ENCODE measurements around the gene CDH23.
"Not testable (repeated sequence)": the region's sequence is repeated elsewhere in the genome, so short reads cannot be mapped to it uniquely, and the experiment has no call there.

CDH23 gene

DNA sequence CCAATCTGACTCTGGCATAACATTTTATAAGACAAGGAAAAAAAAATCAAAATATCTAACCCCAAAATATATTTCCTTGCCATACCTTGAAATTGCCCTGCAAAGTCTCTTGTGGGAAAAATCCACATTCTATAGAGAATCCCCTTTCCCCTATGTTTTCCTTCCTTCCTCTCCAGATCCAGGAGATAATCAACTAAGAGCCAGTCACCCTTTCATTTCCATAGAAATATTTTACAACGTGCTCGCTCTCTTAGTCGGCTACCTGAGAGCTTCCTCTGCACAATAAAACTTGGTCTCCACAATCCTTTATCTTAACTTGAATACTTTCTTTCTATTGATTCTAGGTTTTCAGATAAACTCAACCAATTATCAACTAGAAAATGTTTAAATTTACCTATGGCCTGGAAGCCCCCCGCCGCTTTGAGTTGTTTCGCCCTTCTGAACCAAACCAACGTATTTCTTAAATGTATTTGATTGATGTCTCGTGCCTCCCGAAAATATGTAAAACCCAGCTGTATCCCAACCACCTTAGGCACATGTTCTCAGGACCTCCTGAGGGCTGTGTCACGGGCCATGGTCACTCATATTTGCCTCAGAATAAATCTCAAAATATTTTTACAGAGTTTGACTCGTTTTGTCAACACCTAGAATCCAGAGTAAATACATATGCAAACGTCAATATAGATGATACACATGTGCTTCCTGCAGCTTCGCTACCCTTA is 453.5 kb downstream of the CDH23 start:
- TF ChIP-seq, protein P1, sequence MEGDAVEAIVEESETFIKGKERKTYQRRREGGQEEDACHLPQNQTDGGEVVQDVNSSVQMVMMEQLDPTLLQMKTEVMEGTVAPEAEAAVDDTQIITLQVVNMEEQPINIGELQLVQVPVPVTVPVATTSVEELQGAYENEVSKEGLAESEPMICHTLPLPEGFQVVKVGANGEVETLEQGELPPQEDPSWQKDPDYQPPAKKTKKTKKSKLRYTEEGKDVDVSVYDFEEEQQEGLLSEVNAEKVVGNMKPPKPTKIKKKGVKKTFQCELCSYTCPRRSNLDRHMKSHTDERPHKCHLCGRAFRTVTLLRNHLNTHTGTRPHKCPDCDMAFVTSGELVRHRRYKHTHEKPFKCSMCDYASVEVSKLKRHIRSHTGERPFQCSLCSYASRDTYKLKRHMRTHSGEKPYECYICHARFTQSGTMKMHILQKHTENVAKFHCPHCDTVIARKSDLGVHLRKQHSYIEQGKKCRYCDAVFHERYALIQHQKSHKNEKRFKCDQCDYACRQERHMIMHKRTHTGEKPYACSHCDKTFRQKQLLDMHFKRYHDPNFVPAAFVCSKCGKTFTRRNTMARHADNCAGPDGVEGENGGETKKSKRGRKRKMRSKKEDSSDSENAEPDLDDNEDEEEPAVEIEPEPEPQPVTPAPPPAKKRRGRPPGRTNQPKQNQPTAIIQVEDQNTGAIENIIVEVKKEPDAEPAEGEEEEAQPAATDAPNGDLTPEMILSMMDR (IDR thresholded peaks at IDR 0.05; ENCODE audit: poor library complexity, severe bottlenecking): no peak

DNA sequence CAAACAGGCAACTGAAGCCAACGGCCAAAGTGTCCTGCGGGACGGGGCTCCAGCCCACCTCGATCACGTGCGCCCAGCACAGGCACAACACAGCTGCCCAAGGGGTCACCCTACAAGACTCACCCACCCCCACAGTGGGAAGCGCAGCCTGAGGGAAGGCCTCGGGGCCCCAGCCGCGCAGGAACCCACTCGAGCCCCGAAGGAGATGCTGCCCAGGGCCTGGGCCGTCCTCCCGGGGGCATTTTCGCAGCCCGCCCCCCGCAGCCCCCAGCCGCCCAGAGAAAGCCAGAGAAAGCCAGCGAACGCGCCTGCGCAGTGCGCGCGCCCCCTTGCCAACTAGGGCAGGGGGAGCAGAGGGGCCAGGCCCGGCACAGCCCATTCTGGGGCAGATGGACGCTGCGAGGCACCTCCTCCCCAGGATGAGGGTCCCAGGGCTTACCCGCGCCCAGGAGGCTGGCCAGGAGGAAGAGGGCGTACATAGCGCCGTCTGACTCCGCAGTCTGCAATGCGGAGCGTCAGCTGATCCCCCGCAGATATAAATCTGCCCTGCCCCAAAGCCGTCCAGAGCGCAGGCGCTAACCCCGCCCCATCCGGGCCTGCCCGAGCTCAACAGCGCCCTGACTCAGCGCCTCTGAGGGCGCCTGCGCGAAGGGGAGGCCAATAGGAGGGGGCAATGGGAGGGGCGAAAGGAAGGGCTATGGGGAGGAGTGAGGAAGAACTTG is 454.2 kb downstream of the CDH23 start, which contains the start of gene PSAP:
Gene PSAP (minus strand): TSS at position 509 of the 722 bp plus-strand sequence. CDS start 30 bp downstream, at position 479.
- Histone ChIP-seq H3K9me3 (ENCODE audit: severe bottlenecking) (no peaks in the 10 kb centered on the region), H3K36me3 (ENCODE audit: low read depth) (0 out of 2 replicates have a peak, but pooled peaks cover 3% of the 10 kb centered on the region), H3K4me1 (ENCODE audit: insufficient read depth, poor library complexity, severe bottlenecking) (peaks cover 18% of the 10 kb centered on the region), H3K27me3 (ENCODE audit: insufficient read depth, poor library complexity, severe bottlenecking) (no peaks in the 10 kb centered on the region), H3K4me3 (ENCODE audit: severe bottlenecking) (peak within 1 kb of the TSS; percentile 82), H3K27ac (ENCODE audit: poor library complexity, severe bottlenecking) (peak within 1 kb of the TSS; percentile 76)
- DNase-seq (ENCODE audit: low spot score): peak; percentile 98
- peak; percentile 95 for ATAC-seq (ENCODE audit: low read depth)
- TF ChIP-seq, protein P1 (IDR thresholded peaks at IDR 0.05; ENCODE audit: poor library complexity, severe bottlenecking): no peak

More for the DNA sequence above, 453.5 kb downstream of the CDH23 start:
- peaks cover 18% of the 10 kb centered on the region for H3K4me1 ChIP-seq (ENCODE audit: insufficient read depth, poor library complexity, severe bottlenecking)
- 0 out of 2 replicates have a peak, but pooled peaks cover 3% of the 10 kb centered on the region for H3K36me3 ChIP-seq (ENCODE audit: low read depth)
- H3K27ac ChIP-seq (ENCODE audit: poor library complexity, severe bottlenecking): peak overlapping the region; percentile 76
- H3K27me3 ChIP-seq (ENCODE audit: insufficient read depth, poor library complexity, severe bottlenecking): no peaks in the 10 kb centered on the region
- no peaks in the 10 kb centered on the region for H3K9me3 ChIP-seq (ENCODE audit: severe bottlenecking)
- ATAC-seq (ENCODE audit: low read depth) (no peak), DNase-seq (ENCODE audit: low spot score) (no peak)
- peak overlapping the region; percentile 82 for H3K4me3 ChIP-seq (ENCODE audit: severe bottlenecking)

DNA sequence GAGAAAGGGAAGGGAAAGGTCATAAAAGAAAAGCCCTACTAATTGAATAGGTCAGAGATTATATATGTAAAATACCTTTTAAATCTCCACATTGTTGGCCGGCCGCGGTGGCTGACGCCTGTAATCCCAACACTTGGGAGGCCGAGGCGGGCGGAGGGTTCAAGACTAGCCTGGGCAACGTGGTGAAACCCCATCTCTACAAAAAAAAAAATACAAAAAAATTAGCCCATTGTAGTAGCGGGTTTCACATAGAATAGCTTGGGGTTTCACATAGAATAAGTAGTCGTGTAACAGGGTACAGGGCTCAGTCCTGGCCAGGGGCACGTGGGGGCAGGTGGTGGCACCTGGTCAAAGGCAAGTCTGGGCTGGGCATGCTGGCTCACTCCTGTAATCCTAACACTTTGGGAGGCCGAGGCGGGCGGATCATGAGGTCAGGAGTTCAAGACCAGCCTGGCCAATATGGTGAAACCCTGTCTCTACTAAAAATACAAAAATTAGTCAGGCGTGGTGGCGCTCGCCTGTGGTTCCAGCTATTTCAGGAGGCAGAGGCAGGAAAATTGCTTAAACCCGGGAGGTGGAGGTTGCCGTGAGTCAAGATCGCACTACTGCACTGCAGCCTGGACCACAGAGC is 454.9 kb downstream of the CDH23 start:
- Histone ChIP-seq H3K4me1 (ENCODE audit: insufficient read depth, poor library complexity, severe bottlenecking) (peaks cover 18% of the 10 kb centered on the region), H3K27ac (ENCODE audit: poor library complexity, severe bottlenecking) (peak overlapping the region; percentile 76), H3K4me3 (ENCODE audit: severe bottlenecking) (peak overlapping the region; percentile 82)
- H3K9me3 ChIP-seq (ENCODE audit: severe bottlenecking); DNase-seq (ENCODE audit: low spot score); H3K36me3 ChIP-seq (ENCODE audit: low read depth); H3K27me3 ChIP-seq (ENCODE audit: insufficient read depth, poor library complexity, severe bottlenecking); ATAC-seq (ENCODE audit: low read depth): not testable (repeated sequence)

DNA sequence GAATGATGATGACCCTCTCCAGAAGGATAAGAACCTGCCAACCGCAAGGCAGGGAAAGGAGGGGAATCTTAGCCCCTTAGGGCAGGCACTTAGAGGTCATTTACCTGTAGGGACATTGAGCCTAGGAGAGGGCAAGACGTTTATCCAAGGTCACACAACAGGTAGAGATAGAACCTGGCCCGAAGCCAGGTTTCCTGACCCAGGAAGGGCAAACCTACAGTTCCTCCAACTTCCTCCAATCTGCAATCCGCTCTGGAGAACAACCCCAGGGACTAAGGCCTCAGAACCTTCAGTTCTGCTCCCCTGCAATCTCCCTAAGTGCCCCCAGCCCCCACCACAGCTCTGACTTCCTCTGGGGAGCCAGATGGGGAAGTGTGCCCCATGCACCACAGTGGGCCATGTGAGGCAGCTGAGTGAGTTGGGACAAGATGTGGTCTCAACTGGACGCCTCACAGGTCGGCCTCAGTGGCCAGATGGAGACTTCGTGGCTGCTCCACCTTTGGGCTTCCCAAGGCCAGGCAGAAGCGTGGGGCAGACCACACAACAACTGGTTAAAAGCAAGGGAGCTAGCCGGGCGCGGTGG is 455.7 kb downstream of the CDH23 start:
- no peak for DNase-seq (ENCODE audit: low spot score)
- Histone ChIP-seq H3K27me3 (ENCODE audit: insufficient read depth, poor library complexity, severe bottlenecking) (no peaks in the 10 kb centered on the region), H3K27ac (ENCODE audit: poor library complexity, severe bottlenecking) (no peak overlapping the region), H3K4me1 (ENCODE audit: insufficient read depth, poor library complexity, severe bottlenecking) (peaks cover 18% of the 10 kb centered on the region), H3K4me3 (ENCODE audit: severe bottlenecking) (no peak overlapping the region), H3K9me3 (ENCODE audit: severe bottlenecking) (no peaks in the 10 kb centered on the region), H3K36me3 (ENCODE audit: low read depth) (0 out of 2 replicates have a peak, but pooled peaks cover 3% of the 10 kb centered on the region)
- TF ChIP-seq, protein P1 (IDR thresholded peaks at IDR 0.05; ENCODE audit: poor library complexity, severe bottlenecking): no peak
- no peak for ATAC-seq (ENCODE audit: low read depth)

DNA sequence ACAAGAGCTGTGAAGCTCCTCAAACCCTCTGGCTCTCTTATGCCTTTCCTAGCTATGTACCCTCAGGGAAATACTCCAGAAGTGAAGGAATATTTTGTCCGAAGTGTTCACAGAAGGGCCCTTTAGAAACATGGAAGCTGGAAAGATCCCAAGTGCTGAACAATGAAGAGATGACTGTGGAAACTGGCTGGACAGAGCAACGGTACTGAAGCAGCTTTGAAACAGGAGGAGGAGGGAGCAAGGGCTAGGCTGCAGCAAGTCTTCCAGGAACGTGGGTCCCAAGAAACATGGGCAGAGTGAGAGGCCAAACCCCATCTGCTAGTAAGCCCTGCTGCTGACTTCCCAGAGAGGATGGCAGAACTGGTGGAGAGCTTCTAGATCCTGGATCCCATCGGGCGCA is 457.3 kb downstream of the CDH23 start:
- no peak for ATAC-seq (ENCODE audit: low read depth)
- no peak overlapping the region for H3K27ac ChIP-seq (ENCODE audit: poor library complexity, severe bottlenecking)
- H3K9me3 ChIP-seq (ENCODE audit: severe bottlenecking): no peaks in the 10 kb centered on the region
- no peak overlapping the region for H3K4me3 ChIP-seq (ENCODE audit: severe bottlenecking)
- H3K36me3 ChIP-seq (ENCODE audit: low read depth): no peaks in the 10 kb centered on the region
- peak; percentile 20 for DNase-seq (ENCODE audit: low spot score)
- TF ChIP-seq, protein P1 (IDR thresholded peaks at IDR 0.05; ENCODE audit: poor library complexity, severe bottlenecking): no peak
- peaks cover 12% of the 10 kb centered on the region for H3K4me1 ChIP-seq (ENCODE audit: insufficient read depth, poor library complexity, severe bottlenecking)
- H3K27me3 ChIP-seq (ENCODE audit: insufficient read depth, poor library complexity, severe bottlenecking): no peaks in the 10 kb centered on the region
